HG02852 (cell line): Measurements from ENCODE around the gene DDX46.
"Not testable (repeated sequence)": the region's sequence is repeated elsewhere in the genome, so short reads cannot be mapped to it uniquely, and the experiment has no call there.

Experiments
- ATAC-seq: cut with Tn5 transposase; IDR thresholded peaks from one replicate; pipeline ENCODE4 v1.9.1; 2021; ENCODE audit warnings: mild to moderate bottlenecking, moderate library complexity; ENCODE audit not compliant: unreplicated experiment

Gene DDX46

DNA sequence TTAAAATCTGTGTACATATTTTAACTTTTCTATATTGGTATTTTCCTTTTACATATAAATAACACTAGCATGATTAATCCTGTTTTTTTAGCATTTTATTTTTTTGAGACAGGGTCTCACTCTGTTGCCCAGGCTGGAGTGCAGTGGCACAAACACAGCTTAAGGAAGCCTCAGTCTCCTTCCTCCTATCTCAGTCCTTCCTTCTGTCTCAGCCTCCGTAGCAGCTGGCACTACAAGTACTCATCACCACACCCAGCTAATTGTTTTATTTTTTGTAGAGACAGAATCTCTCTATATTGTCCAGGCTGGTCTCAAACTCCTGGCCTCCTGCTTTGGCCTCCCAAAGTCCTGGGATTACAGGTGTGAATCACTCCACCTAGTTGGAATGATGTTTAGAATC is 85.7 kb downstream of the DDX46 start:
- ATAC-seq, result no peak

DNA sequence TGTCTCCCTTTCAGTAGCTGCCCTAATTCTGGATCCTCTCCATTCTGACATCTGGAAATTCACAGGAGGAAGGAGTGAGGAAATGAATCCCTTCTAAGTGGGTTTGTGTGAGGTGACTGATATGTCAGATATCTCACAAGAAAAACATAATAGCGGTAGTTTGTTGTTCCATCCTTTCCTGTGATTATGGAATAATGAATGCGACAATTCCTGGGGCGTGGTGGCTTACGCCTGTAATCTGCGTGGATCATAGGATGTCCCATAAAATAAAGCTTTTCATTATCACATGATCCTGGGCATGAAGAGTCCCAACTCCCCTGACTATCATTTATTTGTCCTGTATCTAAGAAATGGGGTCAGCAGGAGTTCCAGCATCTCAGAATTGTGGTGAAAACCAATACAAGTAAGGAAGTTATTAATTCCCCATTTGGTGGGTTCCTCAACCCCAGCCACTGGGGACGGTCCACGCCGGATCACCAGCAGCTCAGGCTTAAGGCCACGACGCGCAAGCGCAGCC is 86.8 kb downstream of the DDX46 start:
- ATAC-seq, result no peak

DNA sequence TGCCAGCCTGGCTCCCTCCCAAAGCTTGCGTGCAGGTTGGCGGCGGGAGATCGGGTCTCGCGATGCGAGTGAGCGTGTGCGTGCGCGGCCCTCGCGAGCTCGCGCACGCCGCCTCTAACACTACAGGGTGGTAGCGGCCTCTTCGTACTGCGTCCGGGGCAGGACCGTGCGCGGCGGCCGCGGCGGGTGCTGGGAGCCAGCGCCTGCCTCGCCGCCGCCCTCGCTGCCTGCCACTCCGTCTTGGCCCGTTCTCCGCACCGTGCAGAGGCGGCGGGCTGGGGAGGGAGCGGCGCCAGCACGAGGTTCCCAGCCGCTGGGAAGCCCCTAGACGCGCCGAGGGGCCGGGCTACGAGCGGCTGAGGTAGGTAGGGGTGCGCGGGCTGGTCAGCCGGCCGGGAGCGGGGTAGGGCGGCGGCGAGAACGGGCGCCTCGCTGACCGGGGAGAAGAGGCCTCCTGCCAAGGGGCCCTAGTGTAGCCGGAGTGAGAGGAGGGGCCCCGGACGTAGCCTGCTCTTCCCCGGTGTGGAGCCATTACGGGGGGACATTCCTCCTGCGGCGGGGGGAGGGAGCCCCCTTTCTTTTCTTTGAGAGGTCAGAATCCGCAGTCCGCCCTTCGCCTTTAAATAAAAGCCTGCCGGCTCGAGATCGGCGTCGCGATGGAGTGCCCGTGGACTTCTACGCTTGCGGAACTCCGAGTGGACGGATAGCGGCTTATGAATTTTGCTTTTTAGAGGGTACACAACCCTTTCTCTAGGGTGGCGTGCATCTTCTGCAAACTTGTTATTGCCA is 87.5 kb downstream of the DDX46 start, which contains the start of gene C5orf24:
Gene C5orf24, plus strand, starts transcription at position 117 of the 789 bp plus-strand sequence. CDS start 8,933 bp downstream, outside the sequence.
- ATAC-seq, result peak; percentile 94

DNA sequence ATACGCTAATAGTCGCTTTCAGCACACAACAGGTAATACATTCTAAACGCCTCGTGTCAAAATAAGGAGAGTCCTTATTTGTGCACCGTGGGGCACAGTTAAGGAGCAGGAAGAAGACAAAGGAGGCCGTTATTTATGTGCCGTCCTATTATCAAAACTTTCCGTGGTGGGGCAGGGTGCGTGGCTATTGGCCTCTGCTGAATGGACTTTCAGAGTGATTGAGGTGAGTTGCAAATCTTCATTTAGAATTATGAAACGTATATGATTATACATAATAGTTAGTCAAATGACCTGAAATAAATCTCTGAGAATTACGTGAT is 88.0 kb downstream of the DDX46 start:
- no peak for ATAC-seq

DNA sequence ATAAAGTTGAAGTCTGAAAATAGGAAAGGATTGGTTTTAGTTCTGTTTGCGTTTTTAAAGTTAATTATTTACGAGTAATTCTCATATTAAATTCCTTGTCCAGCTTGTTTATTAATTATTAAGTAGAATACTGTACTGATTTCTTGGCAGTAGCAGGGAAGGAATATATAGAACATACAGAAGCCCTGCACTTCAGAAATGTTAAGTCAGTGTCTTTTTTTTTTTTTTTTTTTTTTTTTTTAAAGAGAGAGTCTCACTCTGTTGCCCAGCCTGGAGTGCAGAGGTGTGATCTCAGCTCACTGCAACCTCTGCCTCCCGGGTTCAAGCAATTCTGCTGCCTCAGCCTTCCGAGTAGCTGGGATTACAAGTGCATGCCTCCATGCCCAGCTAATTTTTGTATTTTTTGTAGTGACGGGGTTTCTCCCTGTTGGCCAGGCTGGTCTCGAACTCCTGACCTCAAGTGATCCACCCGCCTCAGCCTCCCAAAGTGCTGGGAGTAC is 90.9 kb downstream of the DDX46 start:
- not testable (repeated sequence) for ATAC-seq

DNA sequence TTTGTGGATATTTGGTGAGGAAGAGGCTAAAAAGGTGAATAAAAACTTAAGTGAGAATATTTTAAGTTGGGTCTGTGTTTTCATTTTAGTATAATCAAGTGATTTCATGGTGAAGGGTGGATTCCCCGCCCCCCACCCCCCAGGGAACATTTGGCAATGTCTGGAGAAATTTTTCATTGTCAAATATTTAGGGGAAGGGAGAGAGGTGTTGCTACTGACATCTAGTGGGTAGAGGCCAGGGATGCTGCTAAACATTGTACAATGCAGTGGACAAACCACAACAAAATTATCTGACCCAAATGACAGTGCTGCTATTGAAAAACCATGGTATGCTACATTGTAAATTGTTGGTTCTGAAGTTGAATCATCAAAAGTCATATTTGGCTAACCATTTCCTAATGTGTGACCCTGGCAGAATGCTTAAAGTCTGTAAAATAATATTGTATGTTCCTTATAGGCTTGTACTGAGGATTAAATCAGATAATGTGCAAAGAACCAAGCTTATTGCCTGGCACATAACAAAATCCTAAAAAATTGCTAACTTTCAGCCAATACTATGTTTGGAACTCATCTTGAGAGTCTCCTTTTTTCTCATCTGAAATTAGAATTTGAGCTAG is 92.8 kb downstream of the DDX46 start:
- no peak for ATAC-seq

DNA sequence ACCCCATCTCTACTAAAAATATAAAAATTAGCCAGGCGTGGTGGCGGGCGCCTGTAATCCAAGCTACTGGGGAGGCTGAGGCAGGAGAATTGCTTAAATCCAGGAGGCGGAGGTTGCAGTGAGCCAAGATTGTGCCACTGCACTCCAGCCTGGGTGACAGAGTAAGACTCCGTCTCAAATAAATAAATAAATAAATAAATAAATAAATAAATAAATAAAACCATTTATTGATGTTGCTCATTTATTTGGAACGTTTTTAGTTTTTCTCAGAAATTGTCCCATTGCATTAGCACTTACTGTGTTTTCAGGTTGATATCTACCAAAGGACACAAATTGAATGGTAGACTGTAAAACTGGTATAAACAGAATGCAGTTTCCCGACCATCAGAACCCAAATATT is 97.9 kb downstream of the DDX46 start:
- not testable (repeated sequence) for ATAC-seq

DNA sequence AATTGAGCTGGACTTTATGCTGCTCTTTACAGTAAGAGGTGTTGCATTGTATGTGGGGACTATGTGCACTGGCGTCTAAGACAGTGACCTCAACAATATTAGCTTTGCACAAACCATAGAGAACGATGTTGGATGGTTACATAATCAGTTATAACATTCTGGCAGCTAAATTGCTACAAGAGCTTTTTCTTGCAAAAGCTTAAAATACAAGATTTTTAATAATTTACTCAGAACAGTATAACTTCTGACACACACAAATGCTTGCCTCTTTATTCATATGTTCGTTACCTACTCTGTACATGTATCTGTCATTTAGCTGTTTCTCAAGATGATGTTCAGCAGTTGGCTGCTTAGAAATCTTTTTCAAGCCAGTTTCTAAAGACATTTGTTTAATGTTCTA is 98.8 kb downstream of the DDX46 start:
- no peak for ATAC-seq

DNA sequence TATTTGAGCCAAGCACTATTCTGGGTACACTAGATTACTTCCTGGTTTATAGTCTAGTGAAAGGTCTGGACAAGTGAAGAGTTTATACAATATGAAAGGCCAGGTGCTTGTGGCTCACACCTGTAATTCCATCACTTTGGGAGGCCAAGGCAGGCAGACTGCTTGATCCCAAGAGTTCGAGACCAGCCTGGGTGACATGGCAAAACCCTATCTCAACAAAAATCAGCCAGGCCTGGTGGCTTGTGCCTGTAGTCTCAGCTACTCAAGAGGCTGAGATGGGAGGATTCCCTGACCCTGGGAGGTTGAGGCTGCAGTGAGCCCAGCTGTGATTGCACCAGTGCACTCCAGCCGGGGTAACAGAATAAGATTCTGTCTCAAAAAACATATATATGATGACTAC is 106.1 kb downstream of the DDX46 start:
- no peak for ATAC-seq

DNA sequence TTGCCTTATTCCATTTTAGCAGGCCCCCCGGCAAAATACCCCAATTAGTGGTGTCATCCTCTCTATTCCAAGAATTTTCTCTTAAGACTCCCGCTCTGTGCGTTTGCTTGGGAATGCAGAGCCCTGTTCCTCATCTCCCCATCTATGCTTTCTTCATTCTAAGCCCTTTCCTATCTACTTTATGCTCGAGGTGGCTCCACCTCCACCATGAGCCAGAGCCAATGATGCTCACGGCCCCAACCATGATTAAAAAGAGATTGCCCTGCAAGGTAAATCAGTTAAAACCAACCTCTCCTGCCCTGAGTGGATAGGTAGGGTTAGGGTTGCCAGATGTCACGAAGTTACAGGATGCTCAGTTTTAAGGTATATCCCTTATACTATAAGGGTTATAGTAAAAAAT is 114.9 kb downstream of the DDX46 start:
- no peak for ATAC-seq

DNA sequence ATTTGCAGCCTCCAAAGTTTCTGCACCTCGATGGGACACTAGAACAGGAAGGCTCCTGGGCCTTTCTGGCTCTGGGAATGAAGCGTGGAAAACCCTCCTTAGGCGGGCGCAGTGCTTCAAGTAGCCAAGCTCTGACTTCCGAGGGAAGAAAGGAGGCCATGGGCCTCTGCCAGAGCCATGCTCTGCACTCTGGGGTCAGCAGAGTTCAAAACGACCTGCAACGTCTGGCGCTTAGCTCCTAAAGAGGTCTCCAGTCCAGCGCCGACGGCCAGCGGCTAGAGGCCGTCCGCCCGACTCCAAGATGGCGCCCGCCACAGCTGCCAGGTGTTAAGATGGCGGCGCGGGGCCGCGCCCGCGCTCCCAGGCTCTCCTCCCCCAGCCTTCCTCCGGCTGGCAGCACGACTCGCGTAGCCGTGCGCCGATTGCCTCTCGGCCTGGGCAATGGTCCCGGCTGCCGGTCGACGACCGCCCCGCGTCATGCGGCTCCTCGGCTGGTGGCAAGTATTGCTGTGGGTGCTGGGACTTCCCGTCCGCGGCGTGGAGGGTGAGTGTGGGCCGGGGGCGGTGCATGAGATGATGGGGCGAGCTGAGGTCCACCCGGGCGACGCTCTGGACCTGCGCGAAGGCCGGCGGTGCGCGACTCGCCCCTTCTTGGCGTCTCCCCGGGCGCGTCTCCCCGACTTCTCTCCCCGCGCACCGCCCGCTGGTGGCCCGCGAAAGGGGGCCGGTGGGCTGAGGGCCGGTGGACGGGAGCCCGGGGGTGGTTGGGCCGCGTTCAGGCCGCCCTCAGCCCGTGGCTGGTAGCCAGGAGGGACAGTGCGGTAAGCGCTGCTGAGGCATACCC is 115.6 kb downstream of the DDX46 start, which contains the start of gene TXNDC15:
Gene TXNDC15, plus strand, starts transcription at position 385 of the 844 bp plus-strand sequence. Its CDS starts 57 bp downstream, at position 442.
- peak; percentile 85 for ATAC-seq

DNA sequence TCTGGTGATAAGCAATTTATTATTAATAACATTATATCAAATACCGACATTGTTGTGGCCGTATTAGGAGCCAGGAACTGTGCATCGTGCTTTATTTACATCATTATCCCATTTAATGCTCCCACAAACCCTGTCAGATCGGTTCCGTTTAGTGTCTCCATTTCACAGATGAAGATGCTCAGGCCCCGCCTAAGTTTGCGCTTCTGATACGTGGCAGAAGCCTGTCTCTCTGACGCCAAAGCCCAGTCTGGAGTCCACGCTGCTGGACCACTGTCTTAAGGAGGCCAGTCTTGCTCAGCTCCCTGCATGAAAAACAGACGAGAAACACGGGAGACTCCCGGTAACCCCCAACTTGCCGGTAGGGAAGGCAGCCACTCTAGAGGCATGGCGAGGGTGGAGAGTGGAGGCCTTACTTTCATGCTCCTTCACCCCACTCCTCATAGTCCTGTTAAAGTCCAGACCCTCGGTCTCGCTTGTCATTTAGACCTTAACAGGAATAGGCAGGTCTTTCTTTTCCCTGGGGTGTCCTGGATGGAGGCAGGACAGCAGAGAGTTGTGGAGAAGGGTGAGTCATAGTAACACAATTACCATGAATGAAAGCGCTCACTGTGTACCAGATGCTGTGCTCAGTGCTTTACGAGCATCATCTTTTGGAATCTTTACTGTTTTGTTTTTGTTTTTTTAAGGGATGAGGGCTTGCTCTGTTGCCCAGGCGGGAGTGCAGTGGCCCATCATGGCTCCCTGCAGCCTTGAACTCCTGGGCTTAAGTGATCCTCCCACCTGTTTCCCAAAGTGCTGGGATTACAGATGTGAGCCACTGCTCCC is 116.5 kb downstream of the DDX46 start:
- ATAC-seq, result peak; percentile 31

DNA sequence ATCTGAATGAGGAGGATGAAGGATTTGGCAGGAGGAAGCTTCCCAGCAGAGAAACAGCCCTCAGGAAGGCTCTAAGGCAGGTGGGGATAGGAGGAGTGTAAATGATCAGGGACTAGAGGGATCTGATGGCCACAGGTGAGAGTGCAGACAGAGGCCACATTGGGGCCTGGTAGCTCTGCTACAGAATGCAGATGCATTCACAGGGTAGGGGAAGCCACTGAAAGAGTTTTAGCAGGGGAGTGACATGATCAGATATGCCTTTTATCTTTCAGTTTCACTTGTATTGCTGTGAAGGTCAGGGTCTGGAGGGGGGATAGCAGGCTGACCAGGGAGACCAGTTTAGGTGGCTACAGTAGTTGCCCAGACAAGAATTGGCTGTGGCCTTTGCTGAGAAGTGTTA is 118.6 kb downstream of the DDX46 start:
- no peak for ATAC-seq

DNA sequence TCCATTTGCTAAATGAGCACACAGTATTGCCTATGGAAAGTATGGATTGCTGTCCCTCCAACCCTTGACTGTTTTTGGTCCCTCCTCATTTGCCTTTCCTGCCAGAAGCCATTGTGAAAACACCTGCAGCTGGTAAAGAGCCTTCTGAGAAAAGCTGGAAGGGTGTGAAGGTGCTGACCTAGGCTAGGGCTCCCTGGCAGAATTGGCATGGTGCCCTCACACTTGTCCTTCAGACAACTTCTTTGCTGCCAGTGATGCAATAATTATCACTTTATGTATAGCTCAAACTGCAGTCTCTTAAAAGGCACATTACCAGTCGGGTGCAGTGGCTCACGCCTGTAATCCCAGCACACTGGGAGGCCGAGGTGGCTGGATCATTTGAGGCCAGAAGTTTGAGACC is 119.8 kb downstream of the DDX46 start:
- ATAC-seq, result no peak

DNA sequence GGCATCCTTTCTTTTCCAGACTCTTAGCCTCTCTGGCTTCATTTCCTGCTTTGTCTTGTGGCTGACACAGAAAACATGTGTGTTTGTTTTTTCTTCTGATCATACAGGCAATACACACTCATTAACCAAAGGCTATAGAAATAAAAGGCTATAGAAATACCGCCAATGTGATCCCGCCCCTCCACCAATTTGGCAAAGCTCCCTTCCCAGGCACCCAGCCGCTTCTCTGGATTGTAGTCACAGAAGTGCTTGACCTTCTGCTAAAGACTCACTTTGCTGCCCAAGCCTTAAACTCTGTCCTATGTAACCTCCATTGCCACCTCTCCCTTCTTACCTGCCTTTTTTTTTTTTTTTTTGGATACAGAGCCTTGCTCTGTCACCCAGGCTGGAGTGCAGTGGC is 120.9 kb downstream of the DDX46 start:
- no peak for ATAC-seq
